Neuron (in vitro differentiated cells): ENCODE data around the gene CTSA.

Experiments used
- H2AFZ ChIP-seq: one replicate; pipeline ENCODE4 v1.6.1; 2013; ENCODE audit warnings: low read depth, mild to moderate bottlenecking, inconsistent platforms, low read length, moderate library complexity
- H3K27me3 ChIP-seq: one replicate; pipeline ENCODE4 v1.6.1; 2013; ENCODE audit warnings: low read length; ENCODE audit not compliant: insufficient read depth
- H3K36me3 ChIP-seq: one replicate; pipeline ENCODE4 v1.6.1; 2013; ENCODE audit warnings: low read length; ENCODE audit not compliant: insufficient read depth
- H3K4me1 ChIP-seq: one replicate; pipeline ENCODE4 v1.6.1; 2013; ENCODE audit warnings: low read length; ENCODE audit not compliant: insufficient read depth
- H3K4me3 ChIP-seq: 2 replicates; pipeline ENCODE4 v1.5.1; 2013; ENCODE audit warnings: mild to moderate bottlenecking, low read length, moderate library complexity
- H3K9me3 ChIP-seq: one replicate; pipeline ENCODE4 v1.6.1; 2013; ENCODE audit warnings: low read length

The CTSA gene

DNA sequence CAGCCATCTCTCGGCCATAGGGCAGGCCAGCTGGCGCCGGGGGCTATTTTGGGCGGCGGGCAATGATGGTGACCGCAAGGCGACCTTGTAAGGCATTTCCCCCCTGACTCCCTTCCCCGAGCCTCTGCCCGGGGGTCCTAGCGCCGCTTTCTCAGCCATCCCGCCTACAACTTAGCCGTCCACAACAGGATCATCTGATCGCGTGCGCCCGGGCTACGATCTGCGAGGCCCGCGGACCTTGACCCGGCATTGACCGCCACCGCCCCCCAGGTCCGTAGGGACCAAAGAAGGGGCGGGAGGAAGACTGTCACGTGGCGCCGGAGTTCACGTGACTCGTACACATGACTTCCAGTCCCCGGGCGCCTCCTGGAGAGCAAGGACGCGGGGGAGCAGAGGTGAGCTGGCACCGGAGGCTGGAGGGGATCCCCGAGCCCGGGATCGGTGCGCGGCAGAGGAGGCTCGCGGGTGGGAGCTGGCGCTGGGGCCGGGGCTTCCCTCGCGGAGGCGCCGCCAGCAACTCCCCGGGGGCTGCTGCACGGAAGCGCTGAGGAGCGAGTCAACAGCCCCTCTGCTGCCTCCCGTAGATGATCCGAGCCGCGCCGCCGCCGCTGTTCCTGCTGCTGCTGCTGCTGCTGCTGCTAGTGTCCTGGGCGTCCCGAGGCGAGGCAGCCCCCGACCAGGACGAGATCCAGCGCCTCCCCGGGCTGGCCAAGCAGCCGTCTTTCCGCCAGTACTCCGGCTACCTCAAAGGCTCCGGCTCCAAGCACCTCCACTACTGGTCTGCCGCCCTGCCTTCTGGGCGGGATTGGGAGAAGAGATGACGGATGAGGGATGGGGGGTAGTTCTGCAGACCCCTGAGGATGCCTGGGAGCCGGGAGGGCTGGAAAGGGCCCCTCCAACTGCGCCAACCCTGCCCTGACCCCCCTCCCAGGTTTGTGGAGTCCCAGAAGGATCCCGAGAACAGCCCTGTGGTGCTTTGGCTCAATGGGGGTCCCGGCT lies at the start of gene CTSA, which contains the start of gene NEURL2:
Gene CTSA, plus strand, starts transcription at position 351 of the 999 bp plus-strand sequence. Its CDS starts 234 bp downstream, at position 585.
Gene NEURL2, minus strand, starts transcription at position 224 of the 999 bp plus-strand sequence. Its CDS starts 217 bp downstream, at position 7.
- no peaks in the 10 kb centered on the region for H3K27me3 ChIP-seq
- no peaks in the 10 kb centered on the region for H3K9me3 ChIP-seq
- peak within 1 kb of the TSS; percentile 69 for H2AFZ ChIP-seq
- H3K4me1 ChIP-seq = peaks cover 26% of the 10 kb centered on the region
- peaks cover 18% of the 10 kb centered on the region for H3K36me3 ChIP-seq
- H3K4me3 ChIP-seq = peak within 1 kb of the TSS; percentile 68

- Histone ChIP-seq H3K36me3 (peaks cover 51% of the 10 kb centered on the region), H3K4me3 (no peak overlapping the region), H3K4me1 (no peaks in the 10 kb centered on the region), H2AFZ (no peak overlapping the region), H3K9me3 (no peaks in the 10 kb centered on the region), H3K27me3 (no peaks in the 10 kb centered on the region)
Measured at GRCh38 chr20:45841407-45842129, 49.6 kb upstream of the CTSA start.

- Histone ChIP-seq H3K4me3 (no peak overlapping the region), H3K9me3 (no peaks in the 10 kb centered on the region), H3K27me3 (no peaks in the 10 kb centered on the region), H2AFZ (no peak overlapping the region), H3K36me3 (peaks cover 50% of the 10 kb centered on the region), H3K4me1 (no peaks in the 10 kb centered on the region)
Measured at GRCh38 chr20:45842169-45842812, 48.8 kb upstream of the CTSA start.

GRCh38 chr20:45843506-45843905 lies 47.6 kb upstream of the CTSA start:
- Histone ChIP-seq H3K4me1 (no peaks in the 10 kb centered on the region), H3K9me3 (no peaks in the 10 kb centered on the region), H3K36me3 (peaks cover 57% of the 10 kb centered on the region)

GRCh38 chr20:45845452-45845851 lies 45.7 kb upstream of the CTSA start:
- H3K27me3 ChIP-seq = no peaks in the 10 kb centered on the region
- H3K36me3 ChIP-seq = peaks cover 61% of the 10 kb centered on the region
- H3K9me3 ChIP-seq = no peaks in the 10 kb centered on the region
- no peaks in the 10 kb centered on the region for H3K4me1 ChIP-seq
- no peak overlapping the region for H3K4me3 ChIP-seq
- no peak overlapping the region for H2AFZ ChIP-seq

More at GRCh38 chr20:45843506-45843905, 47.6 kb upstream of the CTSA start:
- Histone ChIP-seq H2AFZ (no peak overlapping the region), H3K4me3 (no peak overlapping the region), H3K27me3 (no peaks in the 10 kb centered on the region)

DNA sequence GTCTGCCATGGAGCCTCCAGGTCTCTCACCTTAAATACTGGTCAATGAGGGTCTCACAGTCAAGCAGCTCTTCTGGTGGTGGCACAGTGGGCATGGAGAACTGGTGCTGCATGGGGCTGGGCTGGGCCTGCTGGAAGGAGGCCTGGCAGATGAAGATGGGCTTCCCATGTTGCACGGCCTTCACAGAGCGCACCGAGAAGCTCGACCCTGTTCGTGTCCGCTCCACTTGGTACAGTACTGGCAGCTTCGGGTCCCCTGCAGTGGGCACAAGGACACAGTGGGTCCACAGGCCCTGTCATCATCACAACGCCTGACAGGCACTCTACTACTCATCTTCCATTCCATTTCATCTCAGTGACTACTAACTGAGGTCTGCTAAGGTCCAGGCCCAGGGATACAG lies 42.7 kb upstream of the CTSA start:
- H3K36me3 ChIP-seq = peaks cover 44% of the 10 kb centered on the region
- no peak overlapping the region for H3K4me3 ChIP-seq

GRCh38 chr20:45848969-45849582 lies 42.1 kb upstream of the CTSA start:
- no peak overlapping the region for H2AFZ ChIP-seq
- H3K4me1 ChIP-seq = no peaks in the 10 kb centered on the region
- no peak overlapping the region for H3K4me3 ChIP-seq
- no peaks in the 10 kb centered on the region for H3K9me3 ChIP-seq
- H3K36me3 ChIP-seq = peaks cover 38% of the 10 kb centered on the region
- no peaks in the 10 kb centered on the region for H3K27me3 ChIP-seq

More for the DNA sequence above, 42.7 kb upstream of the CTSA start:
- no peaks in the 10 kb centered on the region for H3K27me3 ChIP-seq
- H3K4me1 ChIP-seq = no peaks in the 10 kb centered on the region
- no peak overlapping the region for H2AFZ ChIP-seq
- no peaks in the 10 kb centered on the region for H3K9me3 ChIP-seq

GRCh38 chr20:45850238-45850637 lies 40.9 kb upstream of the CTSA start:
- no peaks in the 10 kb centered on the region for H3K4me1 ChIP-seq
- H2AFZ ChIP-seq = no peak overlapping the region
- H3K27me3 ChIP-seq = no peaks in the 10 kb centered on the region
- H3K36me3 ChIP-seq = peaks cover 32% of the 10 kb centered on the region
- H3K9me3 ChIP-seq = no peaks in the 10 kb centered on the region
- H3K4me3 ChIP-seq = no peak overlapping the region

- peaks cover 3% of the 10 kb centered on the region for H3K4me1 ChIP-seq
- H3K36me3 ChIP-seq = peaks cover 28% of the 10 kb centered on the region
- no peaks in the 10 kb centered on the region for H3K9me3 ChIP-seq
- H2AFZ ChIP-seq = no peak overlapping the region
- no peaks in the 10 kb centered on the region for H3K27me3 ChIP-seq
- H3K4me3 ChIP-seq = no peak overlapping the region
Measured at GRCh38 chr20:45850926-45851325, 40.2 kb upstream of the CTSA start.

DNA sequence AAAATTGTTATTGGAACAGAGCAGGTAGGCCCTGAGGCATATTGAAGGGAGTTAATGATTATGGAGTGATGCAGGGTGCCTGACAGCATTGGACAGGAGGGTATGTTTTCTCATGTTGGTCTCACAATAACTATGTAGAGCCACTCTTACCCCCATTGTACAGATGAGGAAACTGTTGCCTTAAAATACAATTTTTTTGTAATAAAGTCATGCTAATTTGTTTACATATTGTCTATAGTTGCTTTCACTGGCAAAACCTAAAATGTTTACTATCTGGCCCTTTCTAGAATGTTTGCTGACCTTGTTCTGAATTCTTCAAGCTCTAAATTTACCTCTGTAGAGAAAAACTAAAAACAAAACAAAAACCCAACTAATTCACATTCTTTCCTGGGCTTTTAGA lies 39.6 kb upstream of the CTSA start:
- Histone ChIP-seq H3K27me3 (no peaks in the 10 kb centered on the region), H2AFZ (no peak overlapping the region), H3K4me3 (no peak overlapping the region), H3K9me3 (no peaks in the 10 kb centered on the region), H3K36me3 (peaks cover 28% of the 10 kb centered on the region), H3K4me1 (peaks cover 7% of the 10 kb centered on the region)

- Histone ChIP-seq H3K4me1 (peaks cover 9% of the 10 kb centered on the region), H2AFZ (no peak overlapping the region), H3K36me3 (peaks cover 25% of the 10 kb centered on the region), H3K27me3 (no peaks in the 10 kb centered on the region), H3K9me3 (no peaks in the 10 kb centered on the region), H3K4me3 (no peak overlapping the region)
Measured at GRCh38 chr20:45852326-45852725, 38.8 kb upstream of the CTSA start.

- Histone ChIP-seq H3K27me3 (no peaks in the 10 kb centered on the region), H3K36me3 (peaks cover 18% of the 10 kb centered on the region), H3K9me3 (no peaks in the 10 kb centered on the region), H3K4me1 (peaks cover 15% of the 10 kb centered on the region), H3K4me3 (no peak overlapping the region), H2AFZ (no peak overlapping the region)
Measured at GRCh38 chr20:45853484-45853883, 37.7 kb upstream of the CTSA start.
